ENCODE data around the gene RPTOR.

Gene RPTOR

DNA sequence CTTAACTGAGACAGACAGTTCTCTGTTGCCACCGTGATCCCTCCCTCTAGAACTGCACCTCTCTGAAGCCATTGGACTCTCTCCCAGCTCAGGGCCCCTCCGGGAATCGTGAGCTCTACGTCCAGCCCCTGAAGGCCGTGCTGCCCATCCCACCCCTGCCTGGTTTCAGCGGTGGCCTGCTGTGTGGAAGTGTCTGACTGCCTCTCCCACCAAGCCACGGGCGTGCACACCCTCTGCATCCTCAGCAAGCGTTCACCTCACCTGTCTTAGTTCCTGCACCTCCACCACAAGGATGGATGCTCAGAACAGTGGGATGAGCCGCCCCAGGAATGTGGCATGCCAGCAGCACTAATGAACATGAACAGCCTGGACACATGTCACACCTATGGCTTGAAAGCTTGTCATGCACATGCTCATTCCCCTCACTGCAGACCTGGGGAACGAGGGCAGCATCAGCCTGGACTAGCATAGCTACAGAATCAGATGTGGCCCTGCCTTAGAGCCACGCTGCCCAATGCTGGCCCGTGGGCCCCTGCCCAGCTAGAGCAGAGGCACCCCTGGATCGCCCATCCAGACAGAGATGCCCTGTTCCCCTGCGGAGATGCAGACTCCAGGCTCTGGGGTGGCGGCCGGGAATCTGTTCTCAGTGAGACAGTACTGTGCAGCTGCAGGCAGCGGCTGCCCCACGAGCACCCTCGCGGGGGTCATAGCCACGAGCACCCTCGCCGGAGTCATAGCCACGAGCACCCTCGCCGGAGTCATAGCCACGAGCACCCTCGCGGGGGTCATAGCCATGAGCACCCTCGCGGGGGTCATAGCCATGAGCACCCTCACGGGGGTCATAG is 373.3 kb downstream of the RPTOR start:
- DNase-seq (ENCODE audit: low read depth in 4 of 4, low spot score in 1 of 4) = no peak

DNA sequence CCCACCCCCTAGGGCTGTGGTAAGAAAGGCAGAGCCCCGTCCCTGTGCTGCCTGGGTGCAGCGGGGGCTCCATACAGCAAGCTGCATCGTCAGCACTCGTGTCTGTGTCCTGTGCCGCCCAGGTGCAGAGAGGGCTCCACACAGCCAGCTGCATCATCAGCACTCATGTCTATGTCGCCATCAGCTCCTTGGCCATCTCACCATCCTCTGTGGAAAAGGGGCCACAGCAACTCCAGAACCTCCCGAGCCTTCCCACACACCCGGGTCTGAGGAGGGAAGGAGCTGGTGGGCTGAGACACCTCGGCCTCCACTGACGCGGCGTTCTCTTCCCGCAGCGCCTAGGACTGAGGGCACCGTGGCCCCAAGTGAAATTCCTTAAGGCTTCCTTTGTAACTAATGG is 374.1 kb downstream of the RPTOR start:
- no peak for DNase-seq (ENCODE audit: low read depth in 4 of 4, low spot score in 1 of 4)

DNA sequence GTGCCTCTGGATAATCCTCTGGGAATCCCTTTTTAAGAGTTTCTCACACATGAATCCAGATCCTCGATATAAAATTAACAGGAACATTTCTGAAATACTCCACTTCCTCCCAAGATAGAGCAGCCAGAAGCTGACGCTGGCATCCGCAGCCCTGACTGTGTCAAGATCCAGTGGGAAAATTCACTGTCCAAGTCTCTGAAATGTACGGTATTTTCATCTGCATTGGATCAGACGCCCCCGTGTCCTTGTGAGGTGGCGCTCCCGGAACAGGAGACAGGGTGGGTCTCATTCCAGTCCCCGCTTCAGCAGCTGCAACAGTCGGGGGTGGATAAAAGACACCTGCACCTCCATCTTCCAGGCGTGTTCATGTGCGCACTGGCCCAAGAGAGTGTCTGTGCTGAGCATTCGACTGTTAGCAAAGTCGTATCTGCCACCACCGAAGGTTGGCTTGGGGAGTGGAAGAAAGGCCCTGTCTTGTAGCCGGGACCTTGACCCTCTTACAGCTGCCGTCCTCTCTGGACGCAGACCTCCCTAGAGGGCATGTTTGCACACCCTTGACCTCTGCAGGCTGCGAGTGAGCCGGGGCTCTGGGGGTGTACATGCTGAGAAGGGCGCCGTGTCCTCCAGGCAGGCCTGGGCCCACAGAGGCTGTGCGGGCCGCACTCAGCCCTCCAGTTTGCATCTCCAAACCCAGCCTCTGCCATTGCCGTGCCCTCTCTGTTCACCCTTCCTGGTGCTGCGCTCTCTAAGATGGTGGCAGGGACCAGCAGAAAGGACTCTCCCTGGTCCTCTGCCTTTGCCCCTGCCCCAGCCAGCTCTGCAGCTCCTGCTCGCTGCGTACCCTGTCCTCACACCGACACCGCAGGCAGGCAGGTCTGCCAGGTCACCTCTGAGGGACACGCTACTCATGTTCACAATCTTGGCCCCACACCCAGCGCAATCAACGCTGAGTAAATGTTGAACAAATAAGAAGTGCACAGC is 375.0 kb downstream of the RPTOR start:
- no peak for DNase-seq (ENCODE audit: low read depth in 4 of 4, low spot score in 1 of 4)

DNA sequence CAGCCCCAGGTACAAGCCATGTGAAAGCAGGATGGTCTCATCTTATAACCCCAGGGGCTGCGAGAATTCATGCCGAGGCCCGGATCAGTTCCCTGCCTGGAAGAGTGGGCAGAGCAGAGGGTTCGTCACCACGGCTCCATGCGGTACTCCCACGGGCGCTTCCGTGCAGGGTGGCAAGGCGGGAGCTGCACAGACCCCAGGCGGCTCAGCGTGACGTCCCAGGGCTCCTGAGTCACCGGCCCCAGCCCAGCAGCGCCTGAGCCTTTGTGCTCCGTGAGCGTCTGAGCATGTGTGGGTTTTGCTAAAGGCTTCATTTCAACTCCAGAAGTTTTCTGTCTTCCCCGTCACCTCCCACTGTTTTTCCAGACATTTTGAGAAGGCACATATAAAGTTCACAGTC is 375.8 kb downstream of the RPTOR start:
- no peak for DNase-seq (ENCODE audit: low read depth in 4 of 4, low spot score in 1 of 4)

DNA sequence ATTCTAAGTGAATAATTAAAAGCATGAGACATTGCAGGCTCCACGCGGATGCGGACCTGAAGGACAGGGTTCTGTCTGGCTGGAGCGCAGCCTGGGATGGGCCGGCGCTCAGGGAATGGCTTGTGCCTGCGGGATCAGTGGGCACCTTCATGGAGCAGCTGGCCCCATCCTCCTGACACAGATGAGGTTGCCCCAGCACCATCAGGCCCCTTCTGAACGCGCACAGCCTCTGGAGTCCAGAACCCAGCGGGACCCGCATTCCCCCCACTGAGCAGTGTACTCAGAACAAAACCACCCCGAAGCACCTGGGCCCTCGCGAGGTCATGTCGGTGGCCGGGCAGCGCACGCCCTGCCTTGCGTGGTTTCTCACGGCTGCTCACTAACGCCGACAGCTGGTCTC is 376.5 kb downstream of the RPTOR start:
- no peak for DNase-seq (ENCODE audit: low read depth in 4 of 4, low spot score in 1 of 4)

DNA sequence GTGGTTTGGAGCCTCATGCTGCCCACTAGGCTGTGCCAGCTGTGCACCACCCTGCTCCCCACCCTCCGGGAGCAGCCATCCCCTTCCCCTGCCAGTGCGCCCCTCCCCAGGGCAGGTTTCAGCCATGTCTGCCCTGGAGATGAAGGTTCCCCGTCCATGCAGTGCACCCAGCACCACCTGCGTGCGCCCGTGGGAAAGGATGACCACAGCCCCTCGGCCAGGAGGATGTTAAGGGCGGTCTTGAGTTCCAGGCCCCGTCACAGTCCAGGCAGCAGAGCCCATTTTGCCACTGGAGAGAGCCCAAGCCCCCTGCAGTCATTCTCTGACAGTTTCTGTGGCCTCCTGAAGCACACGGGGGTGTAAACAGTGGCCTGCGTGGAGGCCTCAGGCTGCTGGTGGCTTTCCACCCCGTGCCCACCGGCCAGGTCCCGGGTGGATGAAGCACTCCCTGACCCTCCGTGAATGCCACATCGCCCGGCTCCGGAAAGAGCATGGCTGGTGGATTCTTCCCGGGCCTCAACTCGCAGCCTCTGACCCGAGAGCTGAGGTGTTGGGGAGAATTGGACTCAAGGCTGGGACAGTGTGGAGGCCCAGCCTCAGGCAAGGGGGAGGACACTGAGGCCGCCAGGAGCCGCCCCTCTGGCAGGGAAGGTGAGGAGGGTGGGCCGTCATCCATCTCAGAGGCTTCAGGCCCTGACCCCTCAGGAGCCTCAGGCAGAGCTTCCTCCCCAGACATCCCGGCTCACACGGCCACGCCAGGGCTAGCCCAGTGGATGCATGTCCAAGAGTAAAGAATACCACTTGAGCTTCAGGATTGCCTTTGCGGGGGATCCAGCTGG is 377.3 kb downstream of the RPTOR start:
- no peak for DNase-seq (ENCODE audit: low read depth in 4 of 4, low spot score in 1 of 4)

DNA sequence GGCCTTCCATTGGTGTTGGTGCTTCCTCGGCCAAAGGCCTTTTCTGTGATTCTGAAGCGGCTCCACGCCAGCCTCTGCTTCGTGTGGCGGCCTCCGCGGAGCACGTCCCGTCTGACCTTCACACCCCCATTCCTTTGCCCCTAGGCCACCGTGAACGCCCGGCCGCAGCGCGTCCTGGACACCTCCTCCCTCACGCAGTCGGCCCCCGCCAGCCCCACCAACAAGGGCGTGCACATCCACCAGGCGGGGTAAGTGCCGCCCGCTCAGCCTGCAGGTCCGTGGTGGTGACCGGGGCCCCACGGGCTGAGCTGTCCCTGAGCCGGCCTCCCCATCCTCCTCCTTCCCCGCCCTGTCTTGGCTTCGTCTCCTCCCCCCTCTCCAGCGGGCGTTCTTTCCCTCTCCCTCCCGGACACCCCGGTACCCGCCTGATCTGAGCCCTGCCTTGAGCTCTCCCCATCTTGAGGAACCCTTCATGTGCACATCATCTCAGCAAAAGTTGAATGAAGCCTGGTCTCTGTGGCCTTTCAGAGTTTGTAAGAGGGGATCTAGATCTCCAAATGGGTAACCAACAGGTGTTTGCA is 378.0 kb downstream of the RPTOR start:
- DNase-seq (ENCODE audit: low read depth in 4 of 4, low spot score in 1 of 4) = no peak

DNA sequence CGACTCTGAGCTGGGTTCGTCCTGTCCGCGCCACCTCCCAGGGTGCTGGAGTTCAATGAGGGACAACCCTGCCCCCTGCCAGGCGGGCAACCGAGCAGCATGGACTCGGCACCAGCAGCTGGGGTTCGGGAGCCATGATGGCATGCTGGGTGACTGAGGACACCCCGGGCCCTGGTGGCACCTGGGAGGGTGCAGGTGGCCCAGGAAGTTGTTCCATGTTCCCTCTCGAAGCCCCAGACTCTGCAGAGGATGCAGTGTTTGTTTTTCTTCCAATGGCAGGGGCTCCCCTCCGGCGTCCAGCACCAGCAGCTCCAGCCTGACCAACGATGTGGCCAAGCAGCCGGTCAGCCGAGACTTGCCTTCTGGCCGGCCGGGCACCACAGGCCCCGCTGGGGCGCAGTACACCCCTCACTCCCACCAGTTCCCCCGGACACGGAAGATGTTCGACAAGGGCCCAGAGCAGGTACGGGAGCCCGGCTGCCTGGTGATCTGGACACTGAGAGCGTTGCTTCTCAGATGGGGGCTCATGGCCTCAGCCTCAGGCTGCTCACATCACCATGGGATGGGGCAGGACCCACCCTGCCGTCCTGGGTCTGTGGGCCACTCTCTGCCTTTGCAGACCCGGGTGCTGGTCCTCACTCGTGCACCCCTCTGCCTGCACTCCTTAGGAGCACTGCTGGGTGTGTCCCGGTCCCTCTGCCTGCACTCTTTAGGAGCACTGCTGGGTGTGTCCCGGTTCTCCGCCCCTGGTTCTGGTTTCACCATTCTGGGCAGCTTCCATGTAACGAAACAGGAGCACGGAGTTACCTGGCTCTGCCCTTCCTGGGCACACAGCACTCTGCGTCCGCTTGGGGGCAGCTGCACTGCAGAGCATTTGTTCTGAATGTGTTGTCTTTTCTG is 378.8 kb downstream of the RPTOR start:
- DNase-seq (ENCODE audit: low read depth in 4 of 4, low spot score in 1 of 4) = no peak

DNA sequence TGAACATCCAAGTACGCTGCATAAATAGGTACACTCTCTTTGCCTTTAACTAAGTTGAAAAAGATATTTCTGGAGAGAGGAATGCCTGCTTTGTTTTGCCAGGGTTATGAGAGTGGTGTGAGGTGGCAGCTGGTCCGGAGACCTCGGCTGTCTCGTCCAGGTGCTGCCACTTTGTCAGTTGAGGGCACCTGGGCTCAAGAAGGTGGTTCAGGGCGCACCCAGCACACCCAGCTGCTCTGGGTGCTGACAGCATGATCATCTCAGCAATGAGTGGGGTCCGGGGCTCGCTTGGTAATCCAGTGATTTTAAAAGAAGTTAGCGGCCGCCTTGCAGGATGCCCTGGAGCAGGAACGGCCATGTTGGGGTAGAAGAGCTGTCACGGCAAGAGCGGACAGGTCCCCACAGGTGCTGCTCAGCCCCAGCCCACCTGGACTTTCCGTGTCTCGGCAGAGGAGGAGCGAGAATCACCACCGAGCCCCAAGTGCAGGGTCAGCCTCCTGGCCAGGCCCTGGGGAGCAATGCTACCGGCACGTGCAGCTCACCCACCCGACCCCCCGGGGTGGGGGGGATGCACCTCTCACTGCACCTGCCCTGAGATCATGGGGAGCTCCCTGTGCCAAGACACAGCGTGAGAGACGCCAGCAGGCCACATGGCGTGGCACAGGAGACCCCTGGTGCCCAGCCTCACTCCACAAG is 379.6 kb downstream of the RPTOR start:
- no peak for DNase-seq (ENCODE audit: low read depth in 4 of 4, low spot score in 1 of 4)

DNA sequence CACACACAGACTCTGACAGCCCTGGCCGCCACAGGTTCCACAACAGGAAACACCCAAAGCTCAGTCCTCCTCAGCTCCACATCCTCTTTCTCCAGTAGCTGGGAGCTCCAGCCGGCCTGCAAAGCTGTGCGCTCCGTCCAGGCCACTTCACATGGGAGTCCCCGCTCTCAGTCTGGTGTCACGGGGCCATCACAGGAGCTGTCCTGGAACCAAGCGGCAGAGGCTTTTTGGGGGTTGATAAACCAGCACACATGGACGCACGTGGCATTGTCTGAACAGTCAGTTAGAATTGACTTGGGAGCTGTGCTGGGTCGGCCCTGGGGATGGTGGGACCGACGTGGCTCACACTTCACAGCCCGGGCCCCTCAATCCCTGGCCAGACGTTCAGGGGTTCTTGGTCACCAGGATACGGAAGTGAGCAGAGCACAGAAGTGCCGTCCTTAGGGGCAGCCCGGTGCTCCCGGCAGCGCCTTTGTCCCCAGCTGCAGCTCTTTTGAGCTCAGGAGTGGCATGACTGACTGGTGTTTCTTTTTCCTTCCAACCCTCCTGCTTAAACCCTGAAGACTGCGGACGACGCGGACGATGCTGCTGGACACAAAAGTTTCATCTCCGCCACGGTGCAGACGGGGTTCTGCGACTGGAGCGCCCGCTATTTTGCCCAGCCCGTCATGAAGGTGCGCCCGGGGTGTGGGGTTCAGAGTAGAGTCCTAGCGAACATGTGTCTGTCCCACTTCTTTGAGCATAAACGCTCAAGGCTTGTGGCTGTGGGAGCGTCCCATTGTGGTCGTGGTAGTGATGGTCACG is 380.4 kb downstream of the RPTOR start:
- DNase-seq (ENCODE audit: low read depth in 4 of 4, low spot score in 1 of 4) = no peak

DNA sequence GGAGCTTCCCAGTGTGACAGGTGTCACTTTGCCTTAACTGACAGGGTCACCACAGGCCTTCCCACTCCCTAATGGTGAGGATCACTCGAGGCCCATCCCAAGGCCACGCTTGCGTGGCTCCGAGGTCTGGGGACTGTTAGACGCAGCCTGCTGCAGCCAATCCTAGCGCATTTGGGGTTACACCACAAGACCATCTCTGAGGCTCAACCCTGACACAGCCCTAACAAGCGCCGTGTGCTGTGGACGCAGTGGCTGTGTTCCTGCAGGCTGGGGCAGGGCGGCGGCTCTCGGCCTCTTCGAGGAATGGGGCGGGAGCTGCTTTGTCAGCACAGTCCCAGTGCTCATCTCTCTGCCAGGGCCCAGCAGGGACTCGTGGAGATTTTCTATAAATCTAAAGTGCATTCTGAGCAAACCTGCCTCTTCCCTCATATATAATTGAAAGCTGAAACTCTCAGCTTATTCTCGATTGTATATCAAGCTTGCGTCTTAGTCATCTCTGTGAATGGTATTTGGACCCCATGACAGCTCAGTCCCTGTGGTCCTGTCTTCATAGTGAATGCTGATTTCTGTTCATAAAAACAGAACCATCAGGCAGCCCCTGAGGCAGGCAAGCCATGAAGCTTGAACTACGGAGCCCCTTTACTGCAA is 381.2 kb downstream of the RPTOR start:
- no peak for DNase-seq (ENCODE audit: low read depth in 4 of 4, low spot score in 1 of 4)

DNA sequence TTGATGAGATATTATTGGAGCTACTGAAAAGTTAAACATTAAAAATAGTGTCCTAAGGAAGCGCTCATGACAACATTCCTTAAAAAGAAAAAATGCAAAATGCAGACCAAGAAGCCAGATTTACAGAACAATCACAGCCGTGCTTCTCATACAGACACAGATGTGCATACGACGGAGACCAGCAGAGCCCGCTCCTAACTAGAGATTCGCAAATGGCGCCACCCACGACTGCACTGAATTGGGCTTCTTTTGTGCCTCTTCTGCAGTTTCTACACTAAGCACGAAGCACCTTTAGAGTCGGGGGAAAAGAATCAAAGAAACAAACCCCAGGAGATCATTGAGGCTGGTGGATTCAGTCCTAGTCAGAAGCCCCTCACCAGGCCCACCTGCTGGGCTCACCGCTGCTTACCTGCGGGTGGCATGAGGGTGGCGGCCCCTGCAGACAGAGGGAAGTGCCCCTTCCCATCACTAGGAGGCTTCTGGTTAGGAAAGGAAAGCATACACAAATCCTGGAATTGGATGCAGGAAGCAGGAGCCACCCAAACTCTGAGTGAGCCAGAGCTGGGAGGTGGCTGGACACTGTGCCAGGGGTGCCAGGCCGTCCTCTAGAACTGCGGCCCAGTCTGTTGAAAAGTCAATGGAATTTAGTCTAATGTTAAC is 382.1 kb downstream of the RPTOR start:
- no peak for DNase-seq (ENCODE audit: low read depth in 4 of 4, low spot score in 1 of 4)

DNA sequence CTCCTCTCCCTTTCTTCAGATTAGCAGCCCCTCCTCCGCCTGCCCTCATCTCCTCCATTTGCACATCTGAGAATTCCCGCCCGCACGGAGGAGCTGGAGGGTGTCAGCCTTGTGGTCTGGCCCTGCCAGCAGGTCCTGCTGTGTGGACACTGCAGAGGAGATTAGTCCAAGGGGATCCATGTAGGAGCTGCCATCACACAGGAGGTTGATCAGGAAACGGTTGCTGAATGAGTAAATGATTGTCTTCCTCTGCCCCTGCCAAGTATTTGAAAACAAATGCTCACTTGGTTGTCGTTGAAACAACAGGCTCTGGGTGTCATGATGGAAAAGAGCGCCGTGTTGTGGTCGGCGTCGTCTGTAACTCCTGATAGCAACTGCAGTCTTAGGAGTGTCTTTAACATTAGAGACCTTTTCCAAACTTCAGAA is 383.2 kb downstream of the RPTOR start:
- no peak for DNase-seq (ENCODE audit: low read depth in 4 of 4, low spot score in 1 of 4)

DNA sequence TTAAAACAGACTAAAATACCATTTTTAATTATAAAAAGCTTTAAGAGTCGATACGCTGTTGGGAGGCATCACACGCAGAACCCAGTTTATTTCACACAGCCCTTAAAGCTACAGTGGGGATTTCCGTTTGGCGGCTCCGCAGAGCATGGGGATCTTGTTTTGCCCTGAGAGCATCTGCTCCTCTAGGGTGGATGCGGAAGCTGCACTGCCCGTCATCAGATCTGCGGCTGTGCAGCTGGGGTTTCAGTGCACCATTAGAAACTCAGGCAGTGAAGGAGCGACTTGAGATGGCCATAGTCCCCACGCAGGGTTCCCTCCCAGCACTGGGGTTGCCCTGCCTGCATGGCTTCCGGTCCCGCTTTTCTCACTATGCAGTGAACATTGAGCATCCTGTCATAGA is 384.8 kb downstream of the RPTOR start:
- DNase-seq (ENCODE audit: low read depth in 4 of 4, low spot score in 1 of 4) = no peak

DNA sequence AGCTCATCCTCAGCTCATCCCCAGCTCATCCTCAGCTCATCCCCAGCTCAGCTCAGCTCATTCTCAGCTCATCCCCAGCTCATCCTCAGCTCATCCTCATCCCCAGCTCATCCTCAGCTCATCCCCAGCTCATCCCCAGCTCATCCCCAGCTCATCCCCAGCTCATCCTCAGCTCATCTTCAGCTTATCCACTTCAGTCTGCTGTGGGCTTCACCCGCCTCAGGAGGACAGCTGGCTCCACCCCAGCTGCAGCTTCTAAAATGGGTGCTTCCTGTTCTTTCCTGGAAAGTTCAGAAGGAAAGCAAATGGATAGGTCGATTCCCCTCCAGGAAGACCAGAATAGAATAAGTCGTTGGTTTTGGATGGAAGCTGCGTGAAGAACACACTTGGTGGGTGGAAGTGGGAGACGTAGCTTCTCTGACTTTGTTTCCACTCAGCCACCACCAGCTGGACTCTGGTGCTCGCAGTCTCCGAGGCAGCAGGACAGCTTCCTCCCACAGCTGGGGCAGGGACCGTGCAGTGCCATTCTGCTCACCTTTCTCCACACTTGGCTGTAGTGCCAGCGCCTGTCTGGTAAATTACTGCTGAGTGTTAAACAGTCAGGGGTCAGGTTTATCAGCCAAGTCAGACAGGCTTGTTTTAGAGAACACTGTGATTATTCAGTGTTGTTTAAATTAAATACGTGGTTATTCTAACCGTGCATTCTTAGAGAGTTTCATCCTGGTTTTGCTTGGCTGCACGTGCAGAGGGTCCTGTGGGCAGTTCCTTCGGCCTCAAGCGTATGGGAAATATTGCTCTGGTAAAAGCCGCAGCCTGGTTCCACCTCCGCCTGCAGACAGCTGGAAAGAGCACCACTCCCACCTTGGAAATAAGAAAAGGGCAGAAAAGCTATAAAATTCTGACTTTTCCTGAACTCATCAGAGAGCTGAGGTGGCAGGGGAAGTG is 386.0 kb downstream of the RPTOR start:
- DNase-seq (ENCODE audit: low read depth in 4 of 4, low spot score in 1 of 4) = no peak

Data from stimulated activated CD4-positive, alpha-beta T cell treated with anti-CD3 and anti-CD28 coated beads, Interleukin-1b, Interleukin-23, amount 100 ng/mL, for 24 hours (primary cell).